ENCODE results near the gene TDRD15. TPM values are rescaled to one million over a fixed set of nuclear protein-coding genes. Genes with fewer than 3 reads are reported as not detected.

The TDRD15 gene
- total RNA-seq, 1 donor from 2014 or later: not detected

Other genes with a start within 250 kb of the TDRD15 start
- not detected for gene APOB, start 79.9 kb upstream of the TDRD15 start, total RNA-seq